ENCODE results near the gene ELL.
A peak's percentile ranks its signal among the peaks of the same experiment; 100 is the strongest.

ELL gene

GRCh38 chr19:18488838-18489626, 32.8 kb downstream of the ELL start:
- no peak for DNase-seq (ENCODE audit: low read depth)

- DNase-seq (ENCODE audit: low read depth) = no peak
Observed at GRCh38 chr19:18488403-18488723, 33.5 kb downstream of the ELL start.

- no peak for DNase-seq (ENCODE audit: low read depth)
Observed at GRCh38 chr19:18487576-18488402, 34.1 kb downstream of the ELL start.

GRCh38 chr19:18486746-18487145, 35.1 kb downstream of the ELL start:
- no peak for DNase-seq (ENCODE audit: low read depth)

- no peak for DNase-seq (ENCODE audit: low read depth)
Observed at GRCh38 chr19:18484992-18485391, 36.9 kb downstream of the ELL start.

- DNase-seq (ENCODE audit: low read depth) = no peak
Observed at GRCh38 chr19:18483119-18483890, 38.6 kb downstream of the ELL start.

- no peak for DNase-seq (ENCODE audit: low read depth)
Observed at GRCh38 chr19:18481505-18482222, 40.2 kb downstream of the ELL start.

- DNase-seq (ENCODE audit: low read depth) = peak; percentile 84
Observed at GRCh38 chr19:18480006-18480691, 41.7 kb downstream of the ELL start.

GRCh38 chr19:18478545-18479311, 43.1 kb downstream of the ELL start:
- peak; percentile 74 for DNase-seq (ENCODE audit: low read depth)

- DNase-seq (ENCODE audit: low read depth) = no peak
Observed at GRCh38 chr19:18477974-18478373, 43.9 kb downstream of the ELL start.

- no peak for DNase-seq (ENCODE audit: low read depth)
Observed at GRCh38 chr19:18477042-18477779, 44.7 kb downstream of the ELL start.

GRCh38 chr19:18476507-18477041, 45.3 kb downstream of the ELL start:
- no peak for DNase-seq (ENCODE audit: low read depth)

- DNase-seq (ENCODE audit: low read depth) = no peak
Observed at GRCh38 chr19:18475762-18476331, 46.0 kb downstream of the ELL start.

GRCh38 chr19:18475004-18475453, 46.8 kb downstream of the ELL start:
- DNase-seq (ENCODE audit: low read depth) = no peak

- DNase-seq (ENCODE audit: low read depth) = no peak
Observed at GRCh38 chr19:18474366-18474887, 47.4 kb downstream of the ELL start.

GRCh38 chr19:18473706-18474087, 48.2 kb downstream of the ELL start:
- no peak for DNase-seq (ENCODE audit: low read depth)

- no peak for DNase-seq (ENCODE audit: low read depth)
Observed at GRCh38 chr19:18473003-18473705, 48.7 kb downstream of the ELL start.

GRCh38 chr19:18470787-18471186, 51.1 kb downstream of the ELL start:
- no peak for DNase-seq (ENCODE audit: low read depth)
